CD4-positive, CD25-positive, alpha-beta regulatory T cell (primary cell): Measurements from ENCODE around the gene LRRC63. TPM values are rescaled to one million over a fixed set of nuclear protein-coding genes. Genes with fewer than 3 reads are reported as not detected.

Experiments used
- ATAC-seq, 2 donors: fragments of 150-1000 bp; cut with Tn5 transposase; one replicate each; pipeline ENCODE4 v1.10.0; 2021; ENCODE audit warnings: low read depth in 2 of 2, moderate number of reproducible peaks in 2 of 2, moderate library complexity in 1 of 2
- DNase-seq, 3 donors: peaks; one replicate each; pipeline versions ENCODE4 v3.0.0 to v3.0.0-alpha.2; 2012 to 2022; ENCODE audit warnings: mixed read lengths in 1 of 3
- H3K27ac ChIP-seq: one replicate; pipeline ENCODE4 v1.7.0; 2013; ENCODE audit warnings: mild to moderate bottlenecking, low read length; ENCODE audit not compliant: insufficient read depth, poor library complexity, severe bottlenecking
- H3K27me3 ChIP-seq: one replicate; pipeline ENCODE4 v1.7.0; 2013; ENCODE audit warnings: low read length; ENCODE audit not compliant: control insufficient read depth, insufficient read depth
- H3K36me3 ChIP-seq: one replicate; pipeline ENCODE4 v1.7.0; 2013; ENCODE audit warnings: mild to moderate bottlenecking, low read length, moderate library complexity; ENCODE audit not compliant: control insufficient read depth, insufficient read depth
- H3K4me1 ChIP-seq: 2 replicates; pipeline ENCODE4 v1.7.0; 2013; ENCODE audit warnings: mild to moderate bottlenecking, low read length; ENCODE audit not compliant: insufficient read depth, control insufficient read depth, poor library complexity, severe bottlenecking
- H3K4me3 ChIP-seq: one replicate; pipeline ENCODE4 v1.7.0; 2013; ENCODE audit warnings: low read depth, mild to moderate bottlenecking, low read length, moderate library complexity
- H3K9me3 ChIP-seq, 2 experiments: 1 replicate in 1 of 2; 2 replicates in 1 of 2; pipeline ENCODE4 v1.7.0; 2013; ENCODE audit warnings: low read length in 2 of 2, mild to moderate bottlenecking in 1 of 2, moderate library complexity in 1 of 2; ENCODE audit not compliant: control insufficient read depth in 2 of 2
- H3K27ac Mint-ChIP-seq, 3 donors: one replicate each; pipeline ENCODE4 v1.8.0; 2020 to 2022; ENCODE audit warnings: mild to moderate bottlenecking in 3 of 3, mixed read lengths in 3 of 3, moderate library complexity in 2 of 3
- H3K27me3 Mint-ChIP-seq: one replicate; pipeline ENCODE4 v1.8.0; 2022; ENCODE audit warnings: mild to moderate bottlenecking, mixed read lengths
- H3K36me3 Mint-ChIP-seq: one replicate; pipeline ENCODE4 v1.8.0; 2020; ENCODE audit warnings: mixed read lengths
- H3K4me1 Mint-ChIP-seq, 4 donors: one replicate each; pipeline ENCODE4 v1.8.0; 2020 to 2022; ENCODE audit warnings: mixed read lengths in 4 of 4, mild to moderate bottlenecking in 1 of 4
- H3K4me3 Mint-ChIP-seq, 4 donors: one replicate each; pipeline ENCODE4 v1.8.0; 2020 to 2022; ENCODE audit warnings: mild to moderate bottlenecking in 4 of 4, mixed read lengths in 4 of 4, moderate library complexity in 3 of 4
- H3K9me3 Mint-ChIP-seq, 7 donors: one replicate each; pipeline ENCODE4 v1.8.0; 2020 to 2022; ENCODE audit warnings: mixed read lengths in 7 of 7, mild to moderate bottlenecking in 3 of 7, moderate library complexity in 2 of 7
- polyA plus RNA-seq, 4 donors: library from polyadenylated mRNA; unstranded; fragments of 300-500 nt; fragmentation: Illumina TruSeq; gene quantifications; one replicate each; pipeline ENCODE4 v1.2.3, GENCODE V29; 2021
- total RNA-seq: library from RNA; stranded (reverse); gene quantifications from one replicate; pipeline ENCODE4 v1.2.3, GENCODE V29; 2022

LRRC63 gene
- total and polyA plus RNA-seq, 5 donors from 2014 or later: 0.12 to 0.49 (median 0.20) TPM

DNA sequence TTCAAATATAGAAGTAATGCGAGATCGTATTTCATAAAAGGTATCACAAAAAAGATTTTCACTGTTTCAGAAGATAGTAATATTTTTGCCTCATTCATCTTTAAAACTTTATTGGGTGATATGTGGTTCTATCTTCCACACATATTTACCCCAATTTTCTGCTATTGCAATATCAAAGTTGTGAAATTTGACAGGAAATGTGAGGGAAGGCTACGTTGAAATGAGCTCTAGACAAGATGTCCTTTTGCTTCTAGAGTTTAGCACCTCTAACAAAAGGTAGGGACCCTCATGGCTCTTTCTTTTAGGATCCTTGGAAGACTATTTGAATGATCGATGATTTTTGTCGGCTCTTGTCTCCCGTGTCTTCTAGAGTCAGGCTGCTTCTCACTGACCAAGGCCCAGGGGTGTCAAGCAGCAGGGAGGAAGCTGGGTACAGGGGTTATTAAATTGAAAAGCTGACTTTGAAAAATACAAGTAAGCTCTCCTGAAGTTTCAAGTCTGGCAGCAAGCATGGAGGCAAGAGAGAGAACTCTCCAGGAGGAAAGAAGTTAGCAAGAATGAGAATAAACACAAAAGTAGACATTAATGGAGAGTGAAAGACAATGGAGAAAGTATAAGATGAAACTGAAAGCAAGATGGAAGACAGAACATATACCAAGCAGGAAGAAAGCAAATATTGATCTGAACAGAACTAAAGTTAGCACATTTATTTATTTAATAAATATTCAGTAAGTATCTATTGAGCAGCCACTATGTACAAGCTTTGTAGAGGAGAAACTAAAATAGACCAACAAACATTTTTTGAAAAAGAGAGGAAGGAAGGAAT lies 101.9 kb downstream of the LRRC63 start:
- Histone ChIP-seq H3K27ac (no peak overlapping the region), H3K9me3 (no peaks in the 10 kb centered on the region), H3K27me3 (no peaks in the 10 kb centered on the region), H3K4me1 (no peaks in the 10 kb centered on the region), H3K36me3 (no peaks in the 10 kb centered on the region), H3K4me3 (peak overlapping the region; percentile 16)
- Mint-ChIP-seq H3K4me1 (peaks cover 0 to 16% (median 2%) of the 10 kb centered on the region in 4 donors), H3K36me3 (peaks cover 22% of the 10 kb centered on the region), H3K4me3 (no peak overlapping the region), H3K27me3 (peaks cover 21% of the 10 kb centered on the region), H3K9me3 (peaks cover 0 to 3% (median 1%) of the 10 kb centered on the region in 7 donors), H3K27ac (peak overlapping the region in 1 of 3 donors; percentile 67)
- ATAC-seq (no peak), DNase-seq (no peak)

DNA sequence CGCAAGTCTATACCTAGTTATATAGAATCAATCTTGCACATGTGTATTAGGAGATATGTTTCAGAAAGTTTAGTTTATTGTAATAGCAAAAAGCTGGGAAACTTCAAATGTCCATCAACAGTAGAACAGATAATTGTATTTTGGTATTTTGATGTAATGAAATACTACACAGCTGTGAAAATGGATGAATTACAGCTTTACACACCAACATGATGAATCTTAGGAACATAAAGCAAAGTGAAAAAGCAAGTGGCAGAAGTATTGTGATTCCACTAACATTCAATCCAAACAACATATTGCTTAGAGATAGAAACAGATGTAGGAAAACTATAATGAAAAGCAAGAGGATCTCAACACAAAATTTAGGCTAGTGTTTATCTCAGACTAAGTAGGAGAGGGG lies 102.9 kb downstream of the LRRC63 start:
- peaks cover 0 to 23% (median 2%) of the 10 kb centered on the region in 4 donors for H3K4me1 Mint-ChIP-seq
- peaks cover 20% of the 10 kb centered on the region for H3K27me3 Mint-ChIP-seq
- no peak overlapping the region for H3K27ac Mint-ChIP-seq
- no peak for ATAC-seq
- H3K9me3 Mint-ChIP-seq: peaks cover 0 to 3% (median 1%) of the 10 kb centered on the region in 7 donors
- H3K27me3 ChIP-seq: no peaks in the 10 kb centered on the region
- no peak overlapping the region for H3K4me3 ChIP-seq
- no peaks in the 10 kb centered on the region for H3K36me3 ChIP-seq
- H3K9me3 ChIP-seq: no peaks in the 10 kb centered on the region
- H3K4me1 ChIP-seq: no peaks in the 10 kb centered on the region
- no peak overlapping the region for H3K4me3 Mint-ChIP-seq
- H3K36me3 Mint-ChIP-seq: peaks cover 17% of the 10 kb centered on the region
- no peak overlapping the region for H3K27ac ChIP-seq
- no peak for DNase-seq

DNA sequence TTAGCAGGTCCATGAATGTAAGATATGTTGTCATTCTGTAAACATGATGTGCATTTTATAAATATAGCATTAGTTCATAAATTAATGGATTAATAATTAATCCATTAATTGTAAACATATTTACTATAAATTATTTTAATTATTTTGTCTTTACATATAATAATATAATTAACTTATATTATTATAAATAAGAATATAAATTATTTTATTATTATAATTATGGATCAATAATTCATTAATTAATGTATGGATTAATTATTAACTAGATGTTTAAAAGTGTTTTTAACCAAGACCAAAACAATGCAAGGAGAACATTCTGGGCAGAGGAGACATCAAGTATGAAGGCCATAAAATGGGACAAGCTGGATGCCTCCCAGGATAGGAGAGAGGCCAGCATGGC lies 103.3 kb downstream of the LRRC63 start:
- H3K4me1 ChIP-seq: no peaks in the 10 kb centered on the region
- H3K9me3 ChIP-seq: no peaks in the 10 kb centered on the region
- H3K4me3 Mint-ChIP-seq: no peak overlapping the region
- no peak overlapping the region for H3K27ac Mint-ChIP-seq
- no peak overlapping the region for H3K4me3 ChIP-seq
- no peak for DNase-seq
- peaks cover 17% of the 10 kb centered on the region for H3K27me3 Mint-ChIP-seq
- no peak for ATAC-seq
- H3K27me3 ChIP-seq: no peaks in the 10 kb centered on the region
- peaks cover 16% of the 10 kb centered on the region for H3K36me3 Mint-ChIP-seq
- no peaks in the 10 kb centered on the region for H3K36me3 ChIP-seq
- H3K9me3 Mint-ChIP-seq: peaks cover 0 to 1% (median 0%) of the 10 kb centered on the region in 7 donors
- H3K27ac ChIP-seq: no peak overlapping the region
- peaks cover 0 to 25% (median 2%) of the 10 kb centered on the region in 4 donors for H3K4me1 Mint-ChIP-seq

DNA sequence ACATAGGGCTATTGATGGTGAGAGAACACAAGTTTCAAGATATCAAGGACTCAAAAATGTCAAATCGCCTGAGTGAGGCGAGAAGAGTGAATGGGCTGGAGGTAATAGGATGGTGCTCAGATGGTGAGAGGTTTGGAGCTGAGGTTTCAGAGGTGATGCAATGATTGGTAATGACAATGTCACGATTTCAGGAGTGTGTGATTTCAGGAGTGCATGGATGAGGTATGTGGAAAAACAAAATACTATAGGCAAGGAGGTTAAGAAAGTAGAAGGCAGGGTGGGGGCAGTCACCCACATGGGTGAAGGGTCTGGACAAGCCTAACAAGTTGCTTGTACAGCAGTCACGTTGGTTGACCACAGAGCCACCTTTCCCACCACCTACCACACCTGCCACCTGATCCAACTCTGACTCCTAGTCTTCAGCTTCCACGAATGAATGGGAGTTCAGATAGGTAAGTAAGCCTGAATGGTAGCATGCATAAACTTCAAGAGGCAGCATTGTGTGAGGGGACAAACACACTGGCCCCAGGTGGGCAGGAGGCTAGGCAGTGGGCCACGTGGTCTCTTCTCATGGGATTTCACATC lies 103.9 kb downstream of the LRRC63 start:
- H3K4me1 ChIP-seq: no peaks in the 10 kb centered on the region
- peaks cover 16% of the 10 kb centered on the region for H3K36me3 Mint-ChIP-seq
- DNase-seq (no peak), ATAC-seq (no peak)
- H3K4me3 Mint-ChIP-seq: no peak overlapping the region
- H3K27me3 ChIP-seq: no peaks in the 10 kb centered on the region
- H3K9me3 Mint-ChIP-seq: peaks cover 0 to 1% (median 0%) of the 10 kb centered on the region in 7 donors
- H3K27me3 Mint-ChIP-seq: peaks cover 16% of the 10 kb centered on the region
- H3K27ac Mint-ChIP-seq: peak overlapping the region in 1 of 3 donors; percentile 0
- no peaks in the 10 kb centered on the region for H3K9me3 ChIP-seq
- no peak overlapping the region for H3K27ac ChIP-seq
- no peak overlapping the region for H3K4me3 ChIP-seq
- no peaks in the 10 kb centered on the region for H3K36me3 ChIP-seq
- peaks cover 0 to 29% (median 2%) of the 10 kb centered on the region in 4 donors for H3K4me1 Mint-ChIP-seq

DNA sequence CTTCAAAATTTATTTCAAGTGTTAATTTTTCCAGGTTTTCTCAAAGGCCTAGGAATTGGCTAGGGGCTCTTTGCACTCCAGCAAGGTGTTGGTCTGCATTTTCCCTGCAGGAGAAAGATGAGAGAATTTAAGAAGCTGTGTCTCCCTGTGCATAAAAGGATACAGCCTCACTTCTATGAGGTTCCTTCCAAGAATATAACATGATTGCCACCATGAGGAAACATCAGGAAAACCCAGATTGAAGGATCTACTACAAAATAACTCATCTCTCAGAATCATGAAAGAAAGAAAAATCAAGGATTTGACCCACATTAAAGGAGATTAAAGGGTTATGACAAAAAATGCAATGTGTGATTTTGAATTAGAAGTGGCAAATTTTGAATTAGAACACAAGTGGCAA lies 105.4 kb downstream of the LRRC63 start:
- Histone ChIP-seq H3K36me3 (no peaks in the 10 kb centered on the region), H3K27ac (no peak overlapping the region), H3K4me1 (no peaks in the 10 kb centered on the region), H3K4me3 (no peak overlapping the region), H3K27me3 (no peaks in the 10 kb centered on the region), H3K9me3 (no peaks in the 10 kb centered on the region)
- Mint-ChIP-seq H3K27ac (no peak overlapping the region), H3K36me3 (peaks cover 16% of the 10 kb centered on the region), H3K9me3 (peaks cover 0 to 1% (median 0%) of the 10 kb centered on the region in 7 donors), H3K4me1 (peaks cover 3 to 37% (median 5%) of the 10 kb centered on the region in 4 donors), H3K27me3 (peaks cover 12% of the 10 kb centered on the region), H3K4me3 (no peak overlapping the region)
- ATAC-seq (no peak), DNase-seq (no peak)

DNA sequence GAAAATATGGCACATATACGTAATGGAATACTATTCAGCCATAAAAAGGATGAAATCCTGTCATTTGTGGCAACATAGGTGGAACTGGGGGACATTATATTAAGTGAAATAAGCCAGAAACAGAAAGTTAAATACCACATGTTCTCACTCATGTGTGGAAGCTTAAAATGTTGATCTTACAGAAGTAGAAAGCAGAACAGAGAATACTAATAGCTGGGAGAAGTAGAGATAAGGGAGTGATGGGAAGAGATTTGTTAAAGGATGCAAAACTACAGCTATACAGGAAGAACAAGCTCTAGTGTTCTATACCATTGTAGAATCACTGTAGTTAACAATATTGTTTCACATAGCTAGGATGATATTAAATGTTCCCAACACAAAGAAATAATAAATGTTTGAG lies 107.3 kb downstream of the LRRC63 start:
- DNase-seq: no peak

DNA sequence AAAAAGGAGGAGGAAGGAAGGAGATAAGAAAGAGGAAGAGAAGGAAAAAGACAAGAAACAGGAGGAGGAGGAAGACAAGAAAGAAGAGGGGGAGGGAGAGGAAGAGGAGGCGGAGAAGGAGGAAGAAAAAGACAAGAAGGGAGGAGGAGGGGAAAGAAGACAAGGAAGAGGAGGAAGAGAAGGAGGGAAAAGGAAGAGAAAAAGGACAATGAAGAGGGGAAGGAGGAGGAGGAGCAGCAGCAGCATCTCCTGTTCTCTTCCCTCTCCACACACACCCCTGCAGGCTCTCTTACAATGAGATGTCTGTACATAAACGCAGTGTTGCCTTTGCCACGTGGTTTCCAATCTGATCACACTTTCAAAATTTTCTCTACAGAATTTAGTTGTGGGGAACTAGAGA lies 108.7 kb downstream of the LRRC63 start:
- Mint-ChIP-seq H3K36me3 (peaks cover 7% of the 10 kb centered on the region), H3K27ac (peak overlapping the region in 1 of 3 donors; percentile 78), H3K9me3 (peaks cover 0 to 3% (median 0%) of the 10 kb centered on the region in 7 donors), H3K27me3 (peaks cover 24% of the 10 kb centered on the region), H3K4me3 (peak overlapping the region in 1 of 4 donors; percentile 87), H3K4me1 (peaks cover 0 to 30% (median 5%) of the 10 kb centered on the region in 4 donors)
- H3K9me3 ChIP-seq: no peaks in the 10 kb centered on the region
- H3K36me3 ChIP-seq: no peaks in the 10 kb centered on the region
- ATAC-seq: no peak
- DNase-seq: no peak
- no peaks in the 10 kb centered on the region for H3K27me3 ChIP-seq
- no peak overlapping the region for H3K4me3 ChIP-seq
- H3K4me1 ChIP-seq: no peaks in the 10 kb centered on the region
- no peak overlapping the region for H3K27ac ChIP-seq

More for the DNA sequence above, 107.3 kb downstream of the LRRC63 start:
- H3K9me3 Mint-ChIP-seq: peaks cover 0 to 3% (median 0%) of the 10 kb centered on the region in 7 donors
- Histone ChIP-seq H3K27me3 (no peaks in the 10 kb centered on the region), H3K27ac (no peak overlapping the region), H3K36me3 (no peaks in the 10 kb centered on the region), H3K9me3 (no peaks in the 10 kb centered on the region), H3K4me1 (no peaks in the 10 kb centered on the region), H3K4me3 (no peak overlapping the region)
- H3K27me3 Mint-ChIP-seq: peaks cover 19% of the 10 kb centered on the region
- no peak overlapping the region for H3K4me3 Mint-ChIP-seq
- H3K36me3 Mint-ChIP-seq: peaks cover 12% of the 10 kb centered on the region
- peaks cover 0 to 32% (median 5%) of the 10 kb centered on the region in 4 donors for H3K4me1 Mint-ChIP-seq
- H3K27ac Mint-ChIP-seq: no peak overlapping the region
- ATAC-seq: no peak
